ENCODE measurements around the gene RAPGEF2. TPM values are rescaled to one million over a fixed set of nuclear protein-coding genes. Genes with fewer than 3 reads are reported as not detected.

RAPGEF2 gene
- total and polyA plus RNA-seq, 9 of the 15 experiments (the other 6 are each of a cell fraction or from before 2014, with no cell fraction given): 3.1 to 32.6 (median 23.1) TPM

DNA sequence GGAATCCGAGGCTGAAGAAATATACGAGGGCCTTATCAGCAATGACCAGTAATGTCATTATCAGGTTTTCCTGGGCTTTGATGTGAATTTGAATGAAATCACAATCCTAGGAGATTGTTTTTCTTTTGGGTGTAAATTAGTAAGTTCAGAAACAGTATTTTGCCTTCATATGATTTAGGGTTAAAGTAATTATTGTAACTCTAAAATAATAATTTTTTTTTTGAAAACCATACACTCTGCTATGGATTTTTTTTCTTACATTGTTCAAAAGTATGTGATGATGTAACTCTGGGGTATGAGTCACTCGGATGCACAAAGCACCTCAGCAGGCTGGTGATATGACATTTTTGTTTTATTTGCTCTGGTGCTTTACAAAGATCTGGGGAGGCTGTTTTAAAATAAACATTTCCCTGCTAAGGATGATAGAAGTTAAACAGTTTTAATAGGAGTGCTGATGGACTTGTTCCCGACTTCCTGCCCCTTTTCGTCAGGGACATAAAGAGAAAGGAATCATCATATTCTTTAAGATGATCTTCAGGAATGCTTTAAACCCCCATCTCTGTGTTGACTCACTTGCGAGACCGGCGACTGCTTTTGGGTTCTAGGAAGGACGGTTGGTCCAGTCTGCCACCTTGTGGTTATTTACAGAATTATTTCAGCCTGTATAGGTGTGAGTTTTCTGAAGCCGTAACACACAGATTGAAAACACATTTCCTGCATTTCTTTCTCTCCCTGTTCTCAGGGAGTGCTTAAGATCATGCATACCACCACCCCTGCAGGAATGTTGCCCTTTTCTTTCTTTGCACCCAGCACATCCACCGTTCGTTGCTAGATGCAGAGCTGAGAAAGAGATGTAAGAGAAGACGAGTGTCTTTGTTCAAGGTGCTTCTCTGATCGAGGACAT, 72.5 kb downstream of the RAPGEF2 start (continued):
- TF ChIP-seq CBX1 (IDR thresholded peaks at IDR 0.05; ENCODE audit: low read depth) (no peak), CBX8 (IDR thresholded peaks at IDR 0.05; ENCODE audit: borderline replicate concordance, extremely low read depth, low read depth, low read length, poor library complexity, severe bottlenecking) (no peak), ZEB2 (IDR thresholded peaks at IDR 0.05) (no peak), TEAD4 (IDR thresholded peaks at IDR 0.05; ENCODE audit: low read length) (peak; percentile 44; the same call in 1 of the 2 replicates), TEAD4 (CRISPR knock-in tag; IDR thresholded peaks at IDR 0.05; ENCODE audit: borderline replicate concordance) (no peak), POLR2H (tag; IDR thresholded peaks at IDR 0.05; ENCODE audit: low read depth) (no peak), KAT2B (IDR thresholded peaks at IDR 0.05; ENCODE audit: low read depth, low read length) (no peak), ZNF444 (CRISPR knock-in tag; IDR thresholded peaks at IDR 0.05) (no peak), ETV1 (tag; conservative IDR thresholded peaks at IDR 0.05; ENCODE audit: low read depth) (no peak), ZNF165 (CRISPR knock-in tag; IDR thresholded peaks at IDR 0.05; ENCODE audit: borderline replicate concordance) (no peak), TAF1 (IDR thresholded peaks at IDR 0.05; ENCODE audit: control insufficient read depth, extremely low read depth, insufficient read depth, low read length, severe bottlenecking) (no peak), ZNF133 (CRISPR knock-in tag; IDR thresholded peaks at IDR 0.05) (no peak), ZKSCAN3 (CRISPR knock-in tag; IDR thresholded peaks at IDR 0.05) (no peak), ZNF436 (CRISPR knock-in tag; IDR thresholded peaks at IDR 0.05) (no peak), STAT6 (CRISPR knock-in tag; IDR thresholded peaks at IDR 0.05) (no peak), NEUROD1 (IDR thresholded peaks at IDR 0.05; ENCODE audit: borderline replicate concordance, low read depth, low read length, partially characterized antibody) (no peak), C11orf30 (IDR thresholded peaks at IDR 0.05; ENCODE audit: low read depth) (0 out of 2 replicates have a peak, but pooled peaks have one; percentile 15), MTA2 (IDR thresholded peaks at IDR 0.05; ENCODE audit: low read depth) (no peak), RBM22 (IDR thresholded peaks at IDR 0.05; ENCODE audit: low read depth, low read length, poor library complexity, severe bottlenecking) (no peak), TRIM24 (IDR thresholded peaks at IDR 0.05) (no peak), KDM2B (CRISPR knock-in tag; IDR thresholded peaks at IDR 0.05) (no peak)
- TF ChIP-seq, protein P1, sequence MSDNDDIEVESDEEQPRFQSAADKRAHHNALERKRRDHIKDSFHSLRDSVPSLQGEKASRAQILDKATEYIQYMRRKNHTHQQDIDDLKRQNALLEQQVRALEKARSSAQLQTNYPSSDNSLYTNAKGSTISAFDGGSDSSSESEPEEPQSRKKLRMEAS (CRISPR knock-in tag; IDR thresholded peaks at IDR 0.05): no peak
